HG03108 (cell line): ENCODE data around the gene DOCK1.

Experiments used
- ATAC-seq: cut with Tn5 transposase; IDR thresholded peaks from one replicate; pipeline ENCODE4 v1.9.1; 2021; ENCODE audit warnings: moderate library complexity; ENCODE audit not compliant: unreplicated experiment

The DOCK1 gene

GRCh38 chr10:127196282-127197153, 291.3 kb downstream of the DOCK1 start, which contains the start of gene INSYN2A:
TSS of gene INSYN2A (minus strand) at chr10:127196591. CDS start at chr10:127176395, 20,196 bp downstream.
- no peak for ATAC-seq

DNA sequence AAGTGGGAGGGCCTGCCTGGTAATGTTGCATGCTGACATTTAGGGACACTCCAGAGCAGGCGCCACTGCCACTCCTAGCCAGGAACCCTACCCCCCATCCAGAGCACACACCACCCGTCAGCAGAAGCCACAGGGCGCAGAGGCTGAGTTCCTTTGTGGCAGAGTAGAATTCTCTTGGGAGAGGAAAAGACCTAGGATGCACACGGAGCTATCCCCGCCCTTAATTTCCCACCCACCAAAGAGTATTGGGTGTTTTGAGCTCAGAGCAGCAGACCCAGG, 291.9 kb downstream of the DOCK1 start:
- no peak for ATAC-seq

- no peak for ATAC-seq
Observed at GRCh38 chr10:127198307-127198706, 293.1 kb downstream of the DOCK1 start.

GRCh38 chr10:127198721-127199120, 293.5 kb downstream of the DOCK1 start:
- ATAC-seq, result no peak

- no peak for ATAC-seq
Observed at GRCh38 chr10:127200646-127201045, 295.4 kb downstream of the DOCK1 start.

DNA sequence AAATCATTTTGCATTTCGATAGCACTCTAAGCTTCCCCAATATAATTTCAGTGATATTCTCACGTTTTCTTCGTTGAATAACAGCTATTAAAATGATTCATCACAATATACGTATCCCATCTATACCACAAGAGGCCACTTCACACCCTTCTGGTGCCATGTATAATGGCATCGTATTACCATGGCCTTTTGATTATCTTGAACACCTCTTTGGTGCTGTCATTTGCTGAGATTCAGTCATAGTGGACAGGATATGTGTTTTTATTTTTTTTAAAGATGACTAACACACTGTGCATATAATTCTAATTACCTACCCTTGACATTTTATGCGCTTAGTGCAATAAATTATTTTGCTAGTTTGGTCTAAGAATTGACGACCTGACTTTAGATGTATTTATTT, 297.8 kb downstream of the DOCK1 start:
- no peak for ATAC-seq

- ATAC-seq, result no peak
Observed at GRCh38 chr10:127207081-127207480, 301.9 kb downstream of the DOCK1 start.

DNA sequence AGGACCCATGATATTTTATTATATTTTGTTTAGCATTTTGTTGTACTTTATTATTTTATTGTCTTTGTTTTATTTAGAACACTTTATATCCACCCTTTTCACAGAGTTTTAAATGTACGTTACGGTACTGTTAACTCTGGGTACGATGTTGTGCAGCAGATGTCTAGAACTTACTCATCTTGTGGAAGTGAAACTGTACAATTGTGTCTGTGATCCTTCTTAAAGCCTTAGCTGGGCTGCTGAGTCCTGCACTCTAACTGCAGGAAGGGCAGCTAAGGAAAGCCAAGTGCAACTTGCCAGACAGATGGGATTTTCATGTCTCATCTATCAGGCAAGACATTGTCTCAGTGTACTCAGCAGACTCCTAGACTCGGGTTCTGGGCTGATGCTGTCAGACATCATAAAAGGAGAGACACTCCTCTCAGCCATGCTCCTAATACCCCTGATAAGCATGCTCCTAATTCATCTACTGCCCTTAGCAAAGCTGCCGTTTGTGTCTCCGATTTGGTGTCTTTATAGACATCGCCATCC, 305.8 kb downstream of the DOCK1 start:
- no peak for ATAC-seq

DNA sequence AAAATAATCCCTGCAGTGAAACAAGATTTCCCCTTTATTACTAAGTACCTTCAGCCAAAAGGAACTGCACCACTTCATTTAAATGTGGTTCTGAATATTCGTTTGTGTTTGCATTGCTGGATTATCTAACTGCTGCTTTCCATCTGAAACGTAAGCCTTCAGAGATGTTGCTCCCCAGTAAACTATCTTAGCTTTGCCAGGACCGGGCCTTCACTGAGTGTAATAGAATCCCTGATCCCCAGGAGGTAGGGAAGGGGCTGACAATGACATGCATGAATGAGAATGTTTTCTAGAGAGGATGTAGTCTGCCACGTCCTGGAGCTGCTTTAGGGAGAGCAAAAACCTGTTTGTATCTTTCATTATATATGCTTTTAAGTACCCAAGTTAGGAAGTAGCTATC, 310.6 kb downstream of the DOCK1 start:
- ATAC-seq, result no peak

GRCh38 chr10:127216274-127216673, 311.0 kb downstream of the DOCK1 start:
- no peak for ATAC-seq

DNA sequence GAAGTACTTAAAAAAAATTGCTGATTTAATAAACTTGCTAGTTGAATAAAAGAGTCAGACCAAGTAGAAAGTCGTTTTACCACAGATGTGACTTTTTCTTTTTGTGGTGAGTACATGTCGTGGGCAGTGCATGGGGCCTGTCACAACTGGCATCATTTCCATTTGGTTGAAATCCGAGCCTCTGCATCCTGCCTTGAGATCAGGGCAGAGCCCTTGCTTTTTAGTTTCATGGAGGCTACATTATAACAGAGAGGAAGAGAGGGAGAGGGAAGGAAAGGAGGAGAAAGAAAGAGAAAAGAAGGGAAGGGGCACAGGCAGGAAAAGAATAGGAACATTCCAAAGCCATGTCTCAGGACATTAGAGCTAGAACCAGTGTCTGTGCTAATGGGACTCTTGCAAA, 311.6 kb downstream of the DOCK1 start:
- no peak for ATAC-seq

- no peak for ATAC-seq
Observed at GRCh38 chr10:127218658-127219057, 313.4 kb downstream of the DOCK1 start.

DNA sequence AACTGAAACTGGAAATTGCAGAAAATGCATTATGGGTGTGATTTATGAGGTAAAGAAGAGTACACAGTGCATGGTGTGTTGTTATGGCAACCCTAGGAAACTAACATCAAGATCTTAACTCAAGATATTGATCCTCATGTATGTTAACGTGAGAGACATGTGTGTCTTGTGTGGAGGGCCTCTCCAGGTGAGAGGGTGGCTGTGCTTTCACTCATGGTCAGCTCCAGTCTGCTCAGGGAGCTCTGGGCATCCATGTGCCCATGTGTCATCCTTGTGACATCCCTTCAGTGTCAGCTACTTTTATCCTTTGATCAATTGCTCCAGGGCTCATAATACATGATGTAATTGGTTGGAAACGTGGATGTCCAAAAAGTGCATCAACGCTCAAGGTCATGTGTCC, 316.1 kb downstream of the DOCK1 start:
- no peak for ATAC-seq

GRCh38 chr10:127227027-127227426, 321.8 kb downstream of the DOCK1 start:
- ATAC-seq, result no peak

DNA sequence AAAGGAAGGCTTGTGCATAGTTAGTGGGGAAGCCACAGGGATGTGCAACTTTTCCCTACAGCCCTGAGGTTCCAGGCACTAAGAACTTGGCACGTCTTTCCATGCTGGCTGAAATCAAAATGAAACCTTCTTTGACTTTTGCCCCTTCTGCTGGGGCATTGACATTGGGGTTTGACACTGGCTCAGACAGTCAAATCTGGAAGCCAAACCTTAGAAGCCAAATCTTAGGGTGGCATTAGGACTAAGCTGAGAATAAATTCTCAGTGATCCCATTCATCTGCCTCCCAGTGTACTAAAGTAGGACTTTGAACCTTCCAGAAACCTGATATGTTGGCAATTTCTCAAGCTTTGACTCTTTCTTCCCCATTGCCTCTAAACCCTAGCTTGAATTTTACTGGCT, 322.4 kb downstream of the DOCK1 start:
- no peak for ATAC-seq

DNA sequence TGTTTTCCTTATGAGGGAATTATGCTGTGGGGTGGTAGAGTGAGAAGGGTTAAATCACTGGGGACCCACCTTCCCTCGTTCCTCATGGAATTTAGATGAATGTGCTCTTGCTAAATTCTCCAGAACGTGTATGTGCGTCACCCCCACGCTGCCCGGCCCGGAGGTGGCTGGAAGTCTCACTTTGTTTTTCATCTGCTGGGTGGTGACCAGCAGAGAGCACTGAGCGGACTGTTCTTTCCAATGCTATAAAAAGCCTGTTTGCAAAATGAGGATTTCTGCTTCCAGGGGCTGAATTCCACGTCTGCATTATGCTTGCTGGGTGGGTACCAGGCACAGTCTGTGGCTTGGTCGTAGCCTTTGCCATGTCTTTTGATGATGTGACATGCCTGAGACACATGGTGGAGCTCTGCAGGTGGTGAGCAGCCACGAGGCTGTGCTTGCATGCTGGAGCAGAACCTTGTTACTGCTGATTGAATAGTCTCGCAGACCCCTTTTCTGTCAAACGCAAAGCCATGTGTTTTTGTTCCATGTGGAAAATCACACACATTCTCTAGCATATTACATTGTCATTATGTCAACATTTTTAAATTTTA, 323.1 kb downstream of the DOCK1 start:
- no peak for ATAC-seq

DNA sequence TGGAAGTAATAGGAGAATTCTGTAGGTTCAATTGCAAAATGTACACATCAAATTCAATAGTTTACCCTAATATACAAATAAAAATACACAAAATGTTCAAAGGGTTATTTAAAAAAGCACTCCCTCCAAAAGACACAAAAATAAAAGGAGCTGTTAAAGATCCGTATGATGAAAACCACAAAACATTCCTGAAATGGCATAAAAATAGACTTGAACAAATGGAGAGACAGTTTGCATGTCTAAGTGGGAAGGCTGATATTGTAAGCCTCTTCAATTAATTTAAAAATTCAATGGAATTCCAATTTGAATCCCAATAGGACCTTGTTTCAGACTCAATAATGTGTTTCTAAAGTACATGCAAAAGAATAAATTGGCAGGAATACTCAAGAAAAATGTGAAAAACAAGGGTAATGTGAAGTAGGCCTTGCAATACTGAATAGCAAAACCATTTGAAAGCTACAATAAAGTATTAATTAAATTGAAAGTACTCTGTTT, 329.1 kb downstream of the DOCK1 start:
- ATAC-seq, result no peak

GRCh38 chr10:127236266-127236665, 331.0 kb downstream of the DOCK1 start:
- no peak for ATAC-seq

DNA sequence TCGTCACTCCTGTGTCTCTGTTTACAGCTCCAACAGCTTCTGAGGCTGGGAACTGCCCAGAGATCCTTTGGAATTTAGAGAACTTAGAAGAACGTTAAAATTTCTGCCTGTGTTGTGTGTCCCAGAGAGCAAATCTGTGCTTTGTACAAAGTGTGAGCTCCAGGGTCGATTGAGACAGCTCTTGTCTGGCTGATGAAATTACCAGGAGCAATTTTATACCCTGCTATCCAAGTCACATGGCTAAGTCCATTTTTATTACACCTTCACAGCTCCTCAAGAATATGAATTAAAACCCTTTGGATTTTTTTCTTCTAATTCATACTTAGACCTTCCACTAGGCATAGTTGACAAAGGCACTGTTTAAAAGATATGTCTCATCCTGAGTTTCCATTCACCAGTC, 337.7 kb downstream of the DOCK1 start:
- no peak for ATAC-seq

DNA sequence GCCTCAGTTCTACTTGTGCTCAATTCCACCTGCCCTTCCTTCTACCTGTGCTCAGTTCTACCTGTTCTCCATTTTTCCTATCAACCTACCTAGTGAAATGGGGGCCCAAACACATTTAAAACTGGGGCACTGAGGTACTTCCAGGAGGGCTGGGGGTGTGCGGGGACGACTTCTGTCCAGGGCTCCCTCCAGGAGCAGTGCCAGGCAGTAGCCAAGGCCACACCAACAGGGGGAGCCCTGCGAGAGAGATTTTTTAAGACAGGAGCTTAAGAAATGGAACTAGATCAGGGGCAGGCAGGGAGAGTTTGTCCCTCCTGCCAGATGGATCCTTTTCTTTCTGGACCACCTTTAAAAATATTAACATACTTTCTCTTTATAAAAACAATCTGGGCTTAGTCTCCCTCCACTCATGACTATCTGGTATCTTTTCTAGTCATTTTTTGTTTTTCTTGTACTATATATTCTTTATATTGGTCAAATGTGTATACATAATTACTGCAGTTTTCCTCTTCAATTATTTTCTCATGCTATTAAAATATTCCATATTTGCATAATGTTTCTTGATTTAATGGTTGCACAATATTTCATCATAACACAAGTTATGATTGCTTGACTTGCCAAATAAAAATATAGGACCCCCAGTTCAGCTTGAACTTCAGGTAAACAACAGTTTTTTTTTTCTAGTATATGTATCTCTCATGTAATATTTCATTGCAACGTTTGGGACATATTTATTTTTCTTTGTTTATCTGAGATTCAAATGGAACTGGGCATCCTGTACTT, 338.5 kb downstream of the DOCK1 start:
- no peak for ATAC-seq

DNA sequence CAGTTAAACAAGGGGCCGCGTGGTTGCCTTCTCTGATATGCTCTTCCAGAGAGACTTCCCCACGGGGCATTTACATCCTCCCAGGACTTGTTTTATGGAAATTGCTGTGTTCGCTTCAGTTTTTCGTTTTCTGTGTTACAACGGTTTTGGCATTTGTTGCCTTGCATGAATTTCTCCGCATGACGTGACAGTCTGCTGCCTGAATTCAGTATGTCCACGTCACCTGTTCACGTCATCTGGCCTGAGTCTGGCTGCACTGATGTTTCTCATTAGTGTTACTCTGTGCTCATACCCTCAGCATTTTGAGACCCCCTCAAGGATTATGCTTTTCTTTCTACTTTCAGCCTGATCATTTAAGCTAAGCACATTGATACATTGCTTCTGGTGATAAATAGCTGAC, 340.2 kb downstream of the DOCK1 start:
- no peak for ATAC-seq
